MCF 10A (cell line): ENCODE measurements around the gene SLC44A3. TPM values are rescaled to one million over a fixed set of nuclear protein-coding genes. Genes with fewer than 3 reads are reported as not detected.

ENCODE experiments used
- BruUV-seq: library from RNA; stranded (reverse); fragments of 400-500 nt; replicated peaks from 2 replicates; lab custom pipeline; 2021; lab: Mats Ljungman, UMichigan
- CTCF ChIA-PET: fragments of 300-600 bp; sonication (Branson Sonifier 250); formaldehyde crosslinking; extraction: SDS; loops from one replicate; lab custom pipeline; 2021; ENCODE audit warnings: antibody characterized with exemption, inconsistent platforms; lab: Yijun Ruan, JAX
- POLR2A ChIA-PET: fragments of 300-600, 350-650 bp; sonication (Branson Sonifier 250); formaldehyde crosslinking; extraction: SDS; loops from one replicate; lab custom pipeline; 2020; ENCODE audit warnings: antibody characterized with exemption, inconsistent platforms; lab: Yijun Ruan, JAX
- DNase-seq: peaks from one replicate; pipeline ENCODE4 v3.0.0-alpha.2; 2018; ENCODE audit not compliant: unreplicated experiment
- H3K27ac Mint-ChIP-seq: one replicate; pipeline ENCODE4 v1.8.0; 2022; ENCODE audit warnings: mild to moderate bottlenecking, low read depth, mixed read lengths; ENCODE audit not compliant: unreplicated experiment
- H3K27me3 Mint-ChIP-seq: one replicate; pipeline ENCODE4 v1.8.0; 2022; ENCODE audit warnings: mixed read lengths; ENCODE audit not compliant: insufficient read depth, unreplicated experiment
- H3K36me3 Mint-ChIP-seq: one replicate; pipeline ENCODE4 v1.8.0; 2022; ENCODE audit warnings: mild to moderate bottlenecking, moderate library complexity, mixed read lengths; ENCODE audit not compliant: insufficient read depth, unreplicated experiment
- H3K4me1 Mint-ChIP-seq: one replicate; pipeline ENCODE4 v1.8.0; 2022; ENCODE audit warnings: mixed read lengths; ENCODE audit not compliant: insufficient read depth, unreplicated experiment
- H3K4me3 Mint-ChIP-seq: one replicate; pipeline ENCODE4 v1.8.0; 2022; ENCODE audit warnings: mild to moderate bottlenecking, moderate library complexity, mixed read lengths; ENCODE audit not compliant: unreplicated experiment
- H3K9me3 Mint-ChIP-seq: one replicate; pipeline ENCODE4 v1.8.0; 2022; ENCODE audit warnings: mixed read lengths; ENCODE audit not compliant: unreplicated experiment
- intact Hi-C: fragments of 100-400 bp; cut with micrococcal nuclease; formaldehyde crosslinking; loops from 2 replicates; pipeline ENCODE4 v1.14.1; 2022
- total RNA-seq: library from RNA; stranded (reverse); gene quantifications from 2 replicates; pipeline ENCODE4 v1.2.3, GENCODE V29; 2022
- TF ChIP-seq, protein P1 (sequence below): fragments of 200-600 bp; IDR thresholded peaks from one replicate; pipeline ENCODE4 v1.8.0; 2022; ENCODE audit warnings: antibody characterized with exemption, mild to moderate bottlenecking; ENCODE audit not compliant: unreplicated experiment

The SLC44A3 gene
- total RNA-seq, 1 experiment from 2014 or later: 2.8 TPM

GRCh38 chr1:94866164-94866807 is 46.1 kb downstream of the SLC44A3 start:
- no peak overlapping the region for H3K27ac Mint-ChIP-seq
- H3K27me3 Mint-ChIP-seq: no peaks in the 10 kb centered on the region
- ChIA-PET CTCF (interaction anchor here (0.6 to 1.8 kb wide), 2 partner anchors 11 to 176 kb away, joined by 3 to 12 read pairs; no protein-coding TSS in a partner anchor), POLR2A (interaction anchor here (0.6 to 8.1 kb wide), 4 partner anchors 8 to 88 kb away, joined by 3 to 91 read pairs (median 24); no protein-coding TSS in a partner anchor)
- TF ChIP-seq, protein P1, sequence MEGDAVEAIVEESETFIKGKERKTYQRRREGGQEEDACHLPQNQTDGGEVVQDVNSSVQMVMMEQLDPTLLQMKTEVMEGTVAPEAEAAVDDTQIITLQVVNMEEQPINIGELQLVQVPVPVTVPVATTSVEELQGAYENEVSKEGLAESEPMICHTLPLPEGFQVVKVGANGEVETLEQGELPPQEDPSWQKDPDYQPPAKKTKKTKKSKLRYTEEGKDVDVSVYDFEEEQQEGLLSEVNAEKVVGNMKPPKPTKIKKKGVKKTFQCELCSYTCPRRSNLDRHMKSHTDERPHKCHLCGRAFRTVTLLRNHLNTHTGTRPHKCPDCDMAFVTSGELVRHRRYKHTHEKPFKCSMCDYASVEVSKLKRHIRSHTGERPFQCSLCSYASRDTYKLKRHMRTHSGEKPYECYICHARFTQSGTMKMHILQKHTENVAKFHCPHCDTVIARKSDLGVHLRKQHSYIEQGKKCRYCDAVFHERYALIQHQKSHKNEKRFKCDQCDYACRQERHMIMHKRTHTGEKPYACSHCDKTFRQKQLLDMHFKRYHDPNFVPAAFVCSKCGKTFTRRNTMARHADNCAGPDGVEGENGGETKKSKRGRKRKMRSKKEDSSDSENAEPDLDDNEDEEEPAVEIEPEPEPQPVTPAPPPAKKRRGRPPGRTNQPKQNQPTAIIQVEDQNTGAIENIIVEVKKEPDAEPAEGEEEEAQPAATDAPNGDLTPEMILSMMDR: no peak
- no peaks in the 10 kb centered on the region for H3K9me3 Mint-ChIP-seq
- H3K4me1 Mint-ChIP-seq: peaks cover 25% of the 10 kb centered on the region
- H3K36me3 Mint-ChIP-seq: no peaks in the 10 kb centered on the region
- intact Hi-C loops: no loop called here
- no peak overlapping the region for H3K4me3 Mint-ChIP-seq
- BruUV-seq: no TSS peak
- DNase-seq: no peak

- CTCF ChIA-PET: interaction anchor here (1.8 to 2.2 kb wide), 2 partner anchors 17 to 171 kb away, joined by 3 to 8 read pairs; no protein-coding TSS in a partner anchor
- TF ChIP-seq, protein P1: no peak
- intact Hi-C loops: loop anchor here (2.0 kb wide), 1 partner anchor 56 kb away; the partner anchor contains the start of gene CNN3
- H3K36me3 Mint-ChIP-seq: no peaks in the 10 kb centered on the region
- BruUV-seq: no TSS peak
- no peaks in the 10 kb centered on the region for H3K27me3 Mint-ChIP-seq
- no peak overlapping the region for H3K4me3 Mint-ChIP-seq
- peaks cover 18% of the 10 kb centered on the region for H3K4me1 Mint-ChIP-seq
- no peak overlapping the region for H3K27ac Mint-ChIP-seq
- H3K9me3 Mint-ChIP-seq: no peaks in the 10 kb centered on the region
- DNase-seq: no peak
- POLR2A ChIA-PET: no interaction called here
Observed at GRCh38 chr1:94871031-94871430, 50.9 kb downstream of the SLC44A3 start.

- H3K27ac Mint-ChIP-seq: no peak overlapping the region
- ChIA-PET POLR2A (interaction anchor here (0.5 to 5.3 kb wide), 3 partner anchors 8 to 18 kb away, joined by 3 to 91 read pairs (median 28); no protein-coding TSS in a partner anchor), CTCF (interaction anchor here (0.8 to 2.5 kb wide), 6 partner anchors 8 to 406 kb away, joined by 3 to 19 read pairs (median 4); no protein-coding TSS in a partner anchor)
- peaks cover 23% of the 10 kb centered on the region for H3K4me1 Mint-ChIP-seq
- BruUV-seq: no TSS peak
- no peaks in the 10 kb centered on the region for H3K27me3 Mint-ChIP-seq
- H3K9me3 Mint-ChIP-seq: no peaks in the 10 kb centered on the region
- H3K36me3 Mint-ChIP-seq: no peaks in the 10 kb centered on the region
- no peak for DNase-seq
- no peak overlapping the region for H3K4me3 Mint-ChIP-seq
- TF ChIP-seq, protein P1: no peak
- intact Hi-C loops: no loop called here
Observed at GRCh38 chr1:94872771-94873495, 52.8 kb downstream of the SLC44A3 start.
